Caco-2 (cell line): ENCODE measurements around the gene PTPRN2. TPM values are rescaled to one million over a fixed set of nuclear protein-coding genes. Genes with fewer than 3 reads are reported as not detected.
"Not testable (repeated sequence)": the region's sequence is repeated elsewhere in the genome, so short reads cannot be mapped to it uniquely, and the experiment has no call there.

ENCODE experiments used
- BruUV-seq: library from RNA; stranded (reverse); fragments of 400-500 nt; replicated peaks from 2 replicates; lab custom pipeline; 2021; lab: Mats Ljungman, UMichigan
- CTCF ChIA-PET: fragments of 300-600 bp; sonication (Branson Sonifier 250); formaldehyde crosslinking; loops from one replicate; lab custom pipeline; 2022; ENCODE audit warnings: antibody characterized with exemption; lab: Charles Lee
- POLR2A ChIA-PET: fragments of 300-600 bp; sonication (Branson Sonifier 250); formaldehyde crosslinking; loops from one replicate; lab custom pipeline; 2022; ENCODE audit warnings: antibody characterized with exemption; lab: Charles Lee
- DNase-seq, 2 experiments: peaks; one replicate each; pipeline versions ENCODE4 v3.0.0 to v3.0.0-alpha.2; 2020 to 2022
- H3K27me3 ChIP-seq: replicated peaks from 2 replicates; pipeline ENCODE4 v1.6.0; 2011; ENCODE audit warnings: low read length; ENCODE audit not compliant: control insufficient read depth, insufficient read depth
- H3K36me3 ChIP-seq: 2 replicates; pipeline ENCODE4 v1.5.1; 2011; ENCODE audit warnings: low read length; ENCODE audit not compliant: control insufficient read depth, insufficient read depth
- H3K4me1 ChIP-seq: fragments of 250-450 bp; sonication (Bioruptor Pico); 2 replicates; pipeline ENCODE4 v1.5.1; 2020; ENCODE audit warnings: mild to moderate bottlenecking
- H3K4me3 ChIP-seq: 2 replicates; pipeline ENCODE4 v1.5.1; 2011; ENCODE audit warnings: low read depth, mild to moderate bottlenecking, control low read depth, low read length
- H3K9me3 ChIP-seq: fragments of 250-450 bp; sonication (Bioruptor Pico); 2 replicates; pipeline ENCODE4 v1.5.1; 2020; ENCODE audit warnings: mild to moderate bottlenecking, moderate library complexity
- H3K27ac Mint-ChIP-seq: one replicate; pipeline ENCODE4 v1.8.0; 2022; ENCODE audit warnings: mixed read lengths; ENCODE audit not compliant: unreplicated experiment
- H3K27me3 Mint-ChIP-seq: one replicate; pipeline ENCODE4 v1.8.0; 2022; ENCODE audit warnings: mixed read lengths; ENCODE audit not compliant: insufficient read depth, unreplicated experiment
- H3K36me3 Mint-ChIP-seq: one replicate; pipeline ENCODE4 v1.8.0; 2022; ENCODE audit warnings: mild to moderate bottlenecking, mixed read lengths; ENCODE audit not compliant: insufficient read depth, unreplicated experiment
- H3K4me1 Mint-ChIP-seq: one replicate; pipeline ENCODE4 v1.8.0; 2022; ENCODE audit warnings: low read depth, mixed read lengths; ENCODE audit not compliant: unreplicated experiment
- H3K4me3 Mint-ChIP-seq: one replicate; pipeline ENCODE4 v1.8.0; 2022; ENCODE audit warnings: mild to moderate bottlenecking, moderate library complexity, mixed read lengths; ENCODE audit not compliant: unreplicated experiment
- H3K9me3 Mint-ChIP-seq: one replicate; pipeline ENCODE4 v1.8.0; 2022; ENCODE audit warnings: mixed read lengths; ENCODE audit not compliant: unreplicated experiment
- intact Hi-C: fragments of 100-400 bp; cut with micrococcal nuclease; formaldehyde crosslinking; loops from one replicate; pipeline ENCODE4 v1.10.0; 2022; ENCODE audit not compliant: unreplicated experiment
- total RNA-seq: library from RNA; stranded (reverse); gene quantifications from 2 replicates; pipeline ENCODE4 v1.2.3, GENCODE V29; 2022
- TF ChIP-seq, protein P1 (sequence below), 2 experiments: fragments of 200-600 bp in 1 of 2; IDR thresholded peaks; 1 replicate in 1 of 2; 2 replicates in 1 of 2; pipeline versions ENCODE4 v1.5.1 to v1.8.0; 2011 to 2022; ENCODE audit warnings: antibody characterized with exemption in 1 of 2, control low read depth in 1 of 2, inconsistent platforms in 1 of 2, low read depth in 1 of 2, low read length in 1 of 2, mild to moderate bottlenecking in 1 of 2, moderate library complexity in 1 of 2; ENCODE audit not compliant: insufficient read depth in 1 of 2, severe bottlenecking in 1 of 2, unreplicated experiment in 1 of 2

The PTPRN2 gene
- total RNA-seq, 1 experiment from 2014 or later, result 1.4 TPM

GRCh38 chr7:158348446-158348845, 239.2 kb downstream of the PTPRN2 start:
- Mint-ChIP-seq H3K27ac (no peak overlapping the region), H3K4me3 (no peak overlapping the region), H3K9me3 (peaks cover 16% of the 10 kb centered on the region), H3K4me1 (no peaks in the 10 kb centered on the region), H3K36me3 (no peaks in the 10 kb centered on the region), H3K27me3 (no peaks in the 10 kb centered on the region)
- intact Hi-C loops, result no loop called here
- POLR2A ChIA-PET, result no interaction called here
- Histone ChIP-seq H3K27me3 (no peaks in the 10 kb centered on the region), H3K9me3 (no peaks in the 10 kb centered on the region), H3K4me1 (no peaks in the 10 kb centered on the region), H3K4me3 (no peak overlapping the region), H3K36me3 (no peaks in the 10 kb centered on the region)
- TF ChIP-seq, protein P1, sequence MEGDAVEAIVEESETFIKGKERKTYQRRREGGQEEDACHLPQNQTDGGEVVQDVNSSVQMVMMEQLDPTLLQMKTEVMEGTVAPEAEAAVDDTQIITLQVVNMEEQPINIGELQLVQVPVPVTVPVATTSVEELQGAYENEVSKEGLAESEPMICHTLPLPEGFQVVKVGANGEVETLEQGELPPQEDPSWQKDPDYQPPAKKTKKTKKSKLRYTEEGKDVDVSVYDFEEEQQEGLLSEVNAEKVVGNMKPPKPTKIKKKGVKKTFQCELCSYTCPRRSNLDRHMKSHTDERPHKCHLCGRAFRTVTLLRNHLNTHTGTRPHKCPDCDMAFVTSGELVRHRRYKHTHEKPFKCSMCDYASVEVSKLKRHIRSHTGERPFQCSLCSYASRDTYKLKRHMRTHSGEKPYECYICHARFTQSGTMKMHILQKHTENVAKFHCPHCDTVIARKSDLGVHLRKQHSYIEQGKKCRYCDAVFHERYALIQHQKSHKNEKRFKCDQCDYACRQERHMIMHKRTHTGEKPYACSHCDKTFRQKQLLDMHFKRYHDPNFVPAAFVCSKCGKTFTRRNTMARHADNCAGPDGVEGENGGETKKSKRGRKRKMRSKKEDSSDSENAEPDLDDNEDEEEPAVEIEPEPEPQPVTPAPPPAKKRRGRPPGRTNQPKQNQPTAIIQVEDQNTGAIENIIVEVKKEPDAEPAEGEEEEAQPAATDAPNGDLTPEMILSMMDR (IDR thresholded peaks at IDR 0.05; ENCODE audit: insufficient read depth in 1 of 2, low read depth in 1 of 2, low read length in 1 of 2, severe bottlenecking in 1 of 2, unreplicated experiment in 1 of 2), result no peak
- CTCF ChIA-PET, result no interaction called here
- DNase-seq, result no peak
- BruUV-seq, result no TSS peak

- CTCF ChIA-PET, H3K9me3 ChIP-seq, POLR2A ChIA-PET, H3K27me3 ChIP-seq, H3K4me3 ChIP-seq, intact Hi-C loops, H3K4me1 ChIP-seq, BruUV-seq, DNase-seq, H3K27me3 Mint-ChIP-seq, H3K4me3 Mint-ChIP-seq, H3K4me1 Mint-ChIP-seq, H3K36me3 Mint-ChIP-seq, H3K27ac Mint-ChIP-seq, H3K36me3 ChIP-seq: not testable (repeated sequence)
- H3K9me3 Mint-ChIP-seq, result peaks cover 16% of the 10 kb centered on the region
Measured at GRCh38 chr7:158348039-158348438, 239.6 kb downstream of the PTPRN2 start.

- Histone ChIP-seq H3K27me3 (no peaks in the 10 kb centered on the region), H3K36me3 (no peaks in the 10 kb centered on the region), H3K4me1 (no peaks in the 10 kb centered on the region), H3K4me3 (no peak overlapping the region), H3K9me3 (no peaks in the 10 kb centered on the region; the same call in 1 of the 2 replicates)
- TF ChIP-seq, protein P1 (IDR thresholded peaks at IDR 0.05; ENCODE audit: insufficient read depth in 1 of 2, low read depth in 1 of 2, low read length in 1 of 2, severe bottlenecking in 1 of 2, unreplicated experiment in 1 of 2), result no peak
- Mint-ChIP-seq H3K4me1 (no peaks in the 10 kb centered on the region), H3K27me3 (no peaks in the 10 kb centered on the region), H3K9me3 (peaks cover 34% of the 10 kb centered on the region), H3K36me3 (peaks cover 13% of the 10 kb centered on the region), H3K27ac (no peak overlapping the region), H3K4me3 (no peak overlapping the region)
- DNase-seq, result no peak
- CTCF ChIA-PET, result no interaction called here
- intact Hi-C loops, result no loop called here
- POLR2A ChIA-PET, result no interaction called here
- no TSS peak for BruUV-seq
Measured at GRCh38 chr7:158345731-158346130, 241.9 kb downstream of the PTPRN2 start.
